ENCODE data around the gene ICOS.

- TF ChIP-seq CTCF (IDR thresholded peaks at IDR 0.05), result no peak
- no peak for TF ChIP-seq EZH2phosphoT487 (IDR thresholded peaks at IDR 0.05; ENCODE audit: borderline replicate concordance, low read depth)
- no peak for TF ChIP-seq RCOR1 (IDR thresholded peaks at IDR 0.05; ENCODE audit: low read length)
- no peak for TF ChIP-seq RXRA (IDR thresholded peaks at IDR 0.05; ENCODE audit: borderline replicate concordance, low read depth)
- TF ChIP-seq MAX (IDR thresholded peaks at IDR 0.05; ENCODE audit: low read depth), result no peak
- no peak for TF ChIP-seq EP300 (IDR thresholded peaks at IDR 0.05; ENCODE audit: borderline replicate concordance in 1 of 2, low read depth in 1 of 2, low read length in 1 of 2)
- no peak for TF ChIP-seq USF2 (IDR thresholded peaks at IDR 0.05; ENCODE audit: borderline replicate concordance, low read depth, low read length)
- TF ChIP-seq RFX5 (IDR thresholded peaks at IDR 0.05; ENCODE audit: low read length), result no peak
- TF ChIP-seq RAD21 (IDR thresholded peaks at IDR 0.05; ENCODE audit: low read length), result no peak
- TF ChIP-seq NRF1 (IDR thresholded peaks at IDR 0.05; ENCODE audit: low read depth, low read length), result no peak
- TF ChIP-seq POLR2AphosphoS5 (IDR thresholded peaks at IDR 0.05; ENCODE audit: low read depth, low read length), result no peak
Measured at GRCh38 chr2:203935568-203935967, 995 bp upstream of the ICOS start.
